PFSK-1 (cell line): ENCODE data around the gene IL20RB.

Source experiments
- FOXP2 ChIP-seq: optimal IDR thresholded peaks from 2 replicates; pipeline ENCODE3; 2011; ENCODE audit warnings: borderline replicate concordance, control low read depth, inconsistent platforms; ENCODE audit not compliant: insufficient read depth; ENCODE audit errors: extremely low read length, extremely low read depth
- POLR2AphosphoS5 ChIP-seq: IDR thresholded peaks from 2 replicates; pipeline ENCODE4 v1.6.1; 2012; ENCODE audit warnings: low read depth, mild to moderate bottlenecking, control low read depth, low read length, moderate library complexity
- SIN3A ChIP-seq: IDR thresholded peaks from 2 replicates; pipeline ENCODE4 v1.6.1; 2012; ENCODE audit warnings: mild to moderate bottlenecking, low read length, moderate library complexity, borderline replicate concordance; ENCODE audit not compliant: insufficient read depth
- TAF1 ChIP-seq: IDR thresholded peaks from 2 replicates; pipeline ENCODE4 v1.6.1; 2012; ENCODE audit warnings: low read length, control low read depth, borderline replicate concordance; ENCODE audit not compliant: insufficient read depth

DNA sequence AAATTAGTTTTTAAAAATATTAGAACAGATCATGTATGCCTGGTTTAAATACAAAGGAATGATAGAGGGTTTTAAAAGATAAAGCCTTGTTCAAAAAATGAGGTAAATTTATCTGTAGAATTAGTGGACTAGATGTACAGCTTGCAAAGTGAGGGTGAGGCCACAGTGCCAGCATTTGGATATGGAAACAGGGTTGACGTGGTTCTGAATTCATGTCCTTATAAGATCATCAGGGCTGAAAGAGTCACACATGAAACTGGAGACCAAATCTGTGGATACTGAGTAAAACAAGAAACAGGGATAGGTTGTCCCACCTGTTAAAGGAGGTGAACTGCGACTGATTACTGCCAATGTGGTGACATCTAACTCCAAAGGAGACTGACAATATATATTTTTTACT lies 49.5 kb upstream of the IL20RB start:
- TF ChIP-seq POLR2AphosphoS5 (no peak), SIN3A (no peak), TAF1 (no peak), FOXP2 (no peak)
